Suprapubic skin (tissue), 4 donors: ENCODE measurements around the gene THEM5. TPM values are rescaled to one million over a fixed set of nuclear protein-coding genes. Genes with fewer than 3 reads are reported as not detected.

Experiments
- DNase-seq, 2 donors: peaks; one replicate each; pipeline ENCODE4 v3.0.0-alpha.2; 2019; ENCODE audit warnings: low spot score in 2 of 2
- H3K27ac ChIP-seq: fragments of 200-600 bp; sonication (generic); one replicate; pipeline ENCODE4 v1.5.1; 2019
- H3K27me3 ChIP-seq: fragments of 200-600 bp; sonication (generic); one replicate; pipeline ENCODE4 v1.5.1; 2019
- H3K36me3 ChIP-seq: fragments of 200-600 bp; sonication (generic); one replicate; pipeline ENCODE4 v1.5.1; 2019
- H3K4me1 ChIP-seq: fragments of 200-600 bp; sonication (generic); one replicate; pipeline ENCODE4 v1.5.1; 2019
- H3K4me3 ChIP-seq: fragments of 200-600 bp; sonication (generic); one replicate; pipeline ENCODE4 v1.5.1; 2019; ENCODE audit warnings: mild to moderate bottlenecking
- H3K9me3 ChIP-seq: fragments of 200-600 bp; sonication (generic); one replicate; pipeline ENCODE4 v1.5.1; 2019
- EP300 ChIP-seq: sonication (generic); formaldehyde crosslinking; IDR thresholded peaks from one replicate; pipeline ENCODE4 v1.6.1; 2017; ENCODE audit warnings: antibody characterized with exemption
- POLR2A ChIP-seq, 2 donors: fragments of 450-650 bp; IDR thresholded peaks; one replicate each; pipeline ENCODE4 v1.6.1; 2017; ENCODE audit warnings: antibody characterized with exemption in 2 of 2, mild to moderate bottlenecking in 2 of 2, moderate library complexity in 2 of 2
- POLR2AphosphoS5 ChIP-seq, 3 donors: sonication (generic); formaldehyde crosslinking; IDR thresholded peaks; one replicate each; pipeline ENCODE4 v1.6.1; 2017; ENCODE audit warnings: antibody characterized with exemption in 3 of 3
- WGBS: methylation state at CpG from one replicate; pipeline ENCODE4 v1.1.5; 2018; 5-methylcytosine and 5-hydroxymethylcytosine counted together
- total RNA-seq, 4 donors: library from RNA; depleted of rRNA; stranded (reverse); fragments of >200 nt; gene quantifications; one replicate each; pipeline ENCODE4 v1.1.0, GENCODE V29; 2016
- TF ChIP-seq, protein P1 (sequence below), 2 donors: fragments of 200-600 bp in 1 of 2; fragments of 450-650 bp in 1 of 2; sonication (generic) in 1 of 2; IDR thresholded peaks; one replicate each; pipeline ENCODE4 v1.5.1; 2016 to 2019; ENCODE audit warnings: antibody characterized with exemption in 2 of 2, mild to moderate bottlenecking in 1 of 2, moderate library complexity in 1 of 2

THEM5 gene
- total RNA-seq, 4 donors from 2014 or later, result 29.1 to 89.7 (median 64.3) TPM

GRCh38 chr1:151893176-151893924 lies 39.8 kb upstream of the THEM5 start:
- no peaks in the 10 kb centered on the region for H3K27me3 ChIP-seq
- no peaks in the 10 kb centered on the region for H3K9me3 ChIP-seq
- TF ChIP-seq, protein P1, sequence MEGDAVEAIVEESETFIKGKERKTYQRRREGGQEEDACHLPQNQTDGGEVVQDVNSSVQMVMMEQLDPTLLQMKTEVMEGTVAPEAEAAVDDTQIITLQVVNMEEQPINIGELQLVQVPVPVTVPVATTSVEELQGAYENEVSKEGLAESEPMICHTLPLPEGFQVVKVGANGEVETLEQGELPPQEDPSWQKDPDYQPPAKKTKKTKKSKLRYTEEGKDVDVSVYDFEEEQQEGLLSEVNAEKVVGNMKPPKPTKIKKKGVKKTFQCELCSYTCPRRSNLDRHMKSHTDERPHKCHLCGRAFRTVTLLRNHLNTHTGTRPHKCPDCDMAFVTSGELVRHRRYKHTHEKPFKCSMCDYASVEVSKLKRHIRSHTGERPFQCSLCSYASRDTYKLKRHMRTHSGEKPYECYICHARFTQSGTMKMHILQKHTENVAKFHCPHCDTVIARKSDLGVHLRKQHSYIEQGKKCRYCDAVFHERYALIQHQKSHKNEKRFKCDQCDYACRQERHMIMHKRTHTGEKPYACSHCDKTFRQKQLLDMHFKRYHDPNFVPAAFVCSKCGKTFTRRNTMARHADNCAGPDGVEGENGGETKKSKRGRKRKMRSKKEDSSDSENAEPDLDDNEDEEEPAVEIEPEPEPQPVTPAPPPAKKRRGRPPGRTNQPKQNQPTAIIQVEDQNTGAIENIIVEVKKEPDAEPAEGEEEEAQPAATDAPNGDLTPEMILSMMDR (IDR thresholded peaks at IDR 0.05), result no peak
- no peak for TF ChIP-seq EP300
- no peak for TF ChIP-seq POLR2AphosphoS5 (IDR thresholded peaks at IDR 0.05)
- no peak for TF ChIP-seq POLR2A (IDR thresholded peaks at IDR 0.05)
- H3K4me1 ChIP-seq, result peaks cover 5% of the 10 kb centered on the region
- WGBS, result 94% methylated on average over 9 of the region's 9 CpGs
- no peak for DNase-seq
- H3K27ac ChIP-seq, result no peak overlapping the region
- H3K36me3 ChIP-seq, result peaks cover 19% of the 10 kb centered on the region
- no peak overlapping the region for H3K4me3 ChIP-seq

DNA sequence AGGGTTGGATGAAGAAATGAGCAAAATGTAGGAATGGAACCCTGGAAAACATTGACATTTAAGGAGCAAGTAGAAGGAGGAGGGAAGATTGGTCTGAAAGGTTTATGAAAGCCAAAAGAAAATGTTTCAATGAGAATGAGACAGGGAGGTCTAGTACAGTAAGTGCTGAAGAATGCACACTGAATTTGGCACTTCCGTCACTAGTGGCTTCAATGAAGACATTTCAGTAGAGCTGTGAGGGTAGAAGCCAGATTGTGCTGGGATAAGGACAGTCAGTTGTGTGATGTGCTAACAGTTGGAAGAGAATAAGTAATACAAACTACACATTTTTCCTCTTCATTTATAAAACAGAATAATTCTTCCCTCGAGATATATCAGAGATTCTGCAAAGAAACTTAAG lies 38.7 kb upstream of the THEM5 start:
- no peak for TF ChIP-seq POLR2AphosphoS5 (IDR thresholded peaks at IDR 0.05)
- no peak for TF ChIP-seq EP300
- no peak for TF ChIP-seq POLR2A (IDR thresholded peaks at IDR 0.05)
- TF ChIP-seq, protein P1 (IDR thresholded peaks at IDR 0.05), result no peak
- H3K9me3 ChIP-seq, result no peaks in the 10 kb centered on the region
- H3K27me3 ChIP-seq, result no peaks in the 10 kb centered on the region
- H3K4me3 ChIP-seq, result no peak overlapping the region
- no peaks in the 10 kb centered on the region for H3K4me1 ChIP-seq
- 79% methylated on average over 2 of the region's 2 CpGs for WGBS
- no peak overlapping the region for H3K27ac ChIP-seq
- H3K36me3 ChIP-seq, result peaks cover 19% of the 10 kb centered on the region
- no peak for DNase-seq

- Histone ChIP-seq H3K27ac (no peak overlapping the region), H3K4me3 (no peak overlapping the region), H3K36me3 (peaks cover 19% of the 10 kb centered on the region), H3K27me3 (no peaks in the 10 kb centered on the region), H3K9me3 (no peaks in the 10 kb centered on the region), H3K4me1 (no peaks in the 10 kb centered on the region)
- DNase-seq, result no peak
- WGBS, result 85% methylated on average over 3 of the region's 3 CpGs
- TF ChIP-seq EP300, result no peak
- no peak for TF ChIP-seq POLR2AphosphoS5 (IDR thresholded peaks at IDR 0.05)
Observed at GRCh38 chr1:151891512-151891911, 38.0 kb upstream of the THEM5 start.

GRCh38 chr1:151888972-151889570 lies 35.6 kb upstream of the THEM5 start:
- Histone ChIP-seq H3K4me1 (no peaks in the 10 kb centered on the region), H3K4me3 (no peak overlapping the region), H3K36me3 (peaks cover 10% of the 10 kb centered on the region), H3K9me3 (no peaks in the 10 kb centered on the region), H3K27ac (no peak overlapping the region), H3K27me3 (no peaks in the 10 kb centered on the region)
- WGBS, result 93% methylated on average over 2 of the region's 2 CpGs
- DNase-seq, result no peak
- no peak for TF ChIP-seq POLR2AphosphoS5 (IDR thresholded peaks at IDR 0.05)
- TF ChIP-seq, protein P1 (IDR thresholded peaks at IDR 0.05), result no peak
- no peak for TF ChIP-seq POLR2A (IDR thresholded peaks at IDR 0.05)
- no peak for TF ChIP-seq EP300

DNA sequence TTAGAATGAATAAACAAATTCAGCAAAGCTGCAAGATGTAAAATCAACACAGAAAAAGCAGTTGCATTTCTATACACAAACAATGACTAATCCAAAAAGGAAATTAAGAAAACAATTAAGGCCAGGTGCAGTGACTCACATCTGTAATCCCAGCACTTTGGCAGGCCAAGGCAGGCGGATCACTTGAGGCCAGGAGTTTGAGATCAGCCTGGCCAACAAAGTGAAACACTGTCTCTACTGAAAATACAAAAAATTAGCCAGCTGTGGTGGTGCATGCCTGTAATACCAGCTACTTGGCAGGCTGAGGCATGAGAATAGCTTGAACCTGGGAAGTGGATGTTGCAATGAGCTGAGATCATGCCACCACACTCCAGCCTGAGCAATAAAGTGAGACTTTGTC lies 33.5 kb upstream of the THEM5 start:
- Histone ChIP-seq H3K9me3 (no peaks in the 10 kb centered on the region), H3K27ac (no peak overlapping the region), H3K4me3 (no peak overlapping the region), H3K36me3 (peaks cover 5% of the 10 kb centered on the region), H3K4me1 (no peaks in the 10 kb centered on the region), H3K27me3 (no peaks in the 10 kb centered on the region)
- TF ChIP-seq, protein P1 (IDR thresholded peaks at IDR 0.05), result no peak
- TF ChIP-seq POLR2AphosphoS5 (IDR thresholded peaks at IDR 0.05) (no peak), POLR2A (IDR thresholded peaks at IDR 0.05) (no peak), EP300 (no peak)
- no peak for DNase-seq
- WGBS, result 23% methylated on average over 1 of the region's 1 CpG
